Activated naive CD8-positive, alpha-beta T cell (primary cell): Measurements from ENCODE around the gene KLHL26.
"Not testable (repeated sequence)": the region's sequence is repeated elsewhere in the genome, so short reads cannot be mapped to it uniquely, and the experiment has no call there.

ENCODE experiments used
- H3K27ac Mint-ChIP-seq: one replicate; pipeline ENCODE4 v1.8.0; 2021; ENCODE audit warnings: mixed read lengths
- H3K27me3 Mint-ChIP-seq: one replicate; pipeline ENCODE4 v1.8.0; 2021; ENCODE audit warnings: mixed read lengths
- H3K36me3 Mint-ChIP-seq: one replicate; pipeline ENCODE4 v1.8.0; 2021; ENCODE audit warnings: mixed read lengths
- H3K4me1 Mint-ChIP-seq: one replicate; pipeline ENCODE4 v1.8.0; 2021; ENCODE audit warnings: low read depth, mixed read lengths
- H3K4me3 Mint-ChIP-seq: one replicate; pipeline ENCODE4 v1.8.0; 2021; ENCODE audit warnings: mild to moderate bottlenecking, mixed read lengths
- H3K9me3 Mint-ChIP-seq: one replicate; pipeline ENCODE4 v1.8.0; 2021; ENCODE audit warnings: low read depth, mixed read lengths

Gene KLHL26

GRCh38 chr19:18670312-18670711 is 33.5 kb downstream of the KLHL26 start:
- Mint-ChIP-seq H3K36me3 (peaks cover 4% of the 10 kb centered on the region), H3K27ac (no peak overlapping the region), H3K4me3 (no peak overlapping the region), H3K4me1 (no peaks in the 10 kb centered on the region), H3K9me3 (no peaks in the 10 kb centered on the region), H3K27me3 (no peaks in the 10 kb centered on the region)

DNA sequence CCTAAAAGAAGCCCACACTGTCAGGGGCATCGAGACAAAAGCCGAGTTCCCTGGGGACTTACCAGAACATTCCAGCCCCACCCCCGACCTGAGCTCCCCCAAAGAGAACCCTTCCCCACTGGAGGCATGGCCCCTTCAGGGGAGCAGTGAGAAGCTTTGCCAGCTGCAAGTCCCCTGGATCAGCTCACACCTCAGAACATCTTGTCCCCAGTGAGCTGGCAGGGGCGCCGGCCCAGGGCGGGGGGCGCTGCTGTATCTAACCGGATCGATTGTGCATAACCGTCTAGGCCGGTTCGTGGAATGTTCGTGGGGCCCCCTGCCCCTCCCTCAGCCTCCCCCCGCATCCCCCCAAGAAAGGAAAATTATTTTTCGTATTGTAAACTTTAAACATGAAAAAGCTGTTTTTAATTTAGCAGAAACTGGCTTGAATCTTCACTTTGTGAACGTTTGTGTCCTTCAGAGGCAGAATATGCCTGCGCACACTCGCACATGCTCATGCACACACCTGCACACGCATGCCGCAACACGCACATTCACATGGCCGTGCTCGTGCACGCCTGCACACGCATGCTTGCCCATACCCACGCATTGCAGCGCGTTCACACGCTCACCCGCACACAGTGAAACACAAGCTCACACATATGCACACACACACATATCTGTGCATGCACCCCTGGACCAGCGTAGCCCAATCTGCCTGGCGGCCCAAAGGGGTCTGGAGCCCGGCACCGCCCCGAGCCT is 34.6 kb downstream of the KLHL26 start:
- H3K4me1 Mint-ChIP-seq: no peaks in the 10 kb centered on the region
- no peak overlapping the region for H3K4me3 Mint-ChIP-seq
- H3K27me3 Mint-ChIP-seq: no peaks in the 10 kb centered on the region
- peaks cover 4% of the 10 kb centered on the region for H3K36me3 Mint-ChIP-seq
- H3K27ac Mint-ChIP-seq: no peak overlapping the region
- no peaks in the 10 kb centered on the region for H3K9me3 Mint-ChIP-seq

GRCh38 chr19:18672044-18672451 is 35.2 kb downstream of the KLHL26 start:
- Mint-ChIP-seq H3K4me1 (no peaks in the 10 kb centered on the region), H3K4me3 (no peak overlapping the region), H3K27me3 (no peaks in the 10 kb centered on the region), H3K36me3 (peaks cover 4% of the 10 kb centered on the region), H3K27ac (no peak overlapping the region), H3K9me3 (no peaks in the 10 kb centered on the region)

- no peak overlapping the region for H3K4me3 Mint-ChIP-seq
- no peak overlapping the region for H3K27ac Mint-ChIP-seq
- H3K36me3 Mint-ChIP-seq: peaks cover 4% of the 10 kb centered on the region
- H3K27me3 Mint-ChIP-seq: no peaks in the 10 kb centered on the region
- H3K9me3 Mint-ChIP-seq: no peaks in the 10 kb centered on the region
- no peaks in the 10 kb centered on the region for H3K4me1 Mint-ChIP-seq
Observed at GRCh38 chr19:18672606-18673337, 35.9 kb downstream of the KLHL26 start.

- no peak overlapping the region for H3K27ac Mint-ChIP-seq
Observed at GRCh38 chr19:18674616-18675015, 37.8 kb downstream of the KLHL26 start.

GRCh38 chr19:18675779-18676178 is 39.0 kb downstream of the KLHL26 start:
- H3K9me3 Mint-ChIP-seq: no peaks in the 10 kb centered on the region
- H3K4me3 Mint-ChIP-seq: no peak overlapping the region
- H3K4me1 Mint-ChIP-seq: no peaks in the 10 kb centered on the region
- H3K36me3 Mint-ChIP-seq: no peaks in the 10 kb centered on the region
- H3K27me3 Mint-ChIP-seq: no peaks in the 10 kb centered on the region
- H3K27ac Mint-ChIP-seq: no peak overlapping the region

More at GRCh38 chr19:18674616-18675015, 37.8 kb downstream of the KLHL26 start:
- no peaks in the 10 kb centered on the region for H3K9me3 Mint-ChIP-seq
- no peaks in the 10 kb centered on the region for H3K4me1 Mint-ChIP-seq
- no peak overlapping the region for H3K4me3 Mint-ChIP-seq
- H3K27me3 Mint-ChIP-seq: no peaks in the 10 kb centered on the region
- peaks cover 3% of the 10 kb centered on the region for H3K36me3 Mint-ChIP-seq

GRCh38 chr19:18676692-18677091 is 39.9 kb downstream of the KLHL26 start:
- no peaks in the 10 kb centered on the region for H3K36me3 Mint-ChIP-seq

DNA sequence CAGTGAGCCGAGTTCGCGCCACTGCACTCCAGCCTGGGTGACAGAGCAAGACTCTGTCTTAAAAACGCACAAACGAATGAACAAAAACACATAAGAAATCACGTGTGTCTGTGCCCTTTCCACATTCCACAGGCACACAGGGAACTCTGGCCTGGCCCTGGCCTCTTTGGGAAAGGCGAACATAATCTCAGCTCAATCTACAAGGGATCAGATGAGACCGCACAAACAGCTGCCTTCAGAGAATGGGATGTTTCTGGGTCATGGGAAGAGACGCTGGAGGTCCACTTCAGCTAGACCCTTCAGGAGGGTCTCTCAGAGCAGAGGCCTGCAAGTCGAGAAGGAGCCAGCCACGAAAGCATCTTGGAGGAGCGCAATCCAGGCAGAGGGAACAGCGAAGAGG is 40.3 kb downstream of the KLHL26 start:
- Mint-ChIP-seq H3K9me3 (no peaks in the 10 kb centered on the region), H3K4me3 (no peak overlapping the region), H3K4me1 (no peaks in the 10 kb centered on the region), H3K27ac (no peak overlapping the region), H3K36me3 (no peaks in the 10 kb centered on the region), H3K27me3 (no peaks in the 10 kb centered on the region)

More at GRCh38 chr19:18676692-18677091, 39.9 kb downstream of the KLHL26 start:
- H3K27me3 Mint-ChIP-seq: no peaks in the 10 kb centered on the region
- no peaks in the 10 kb centered on the region for H3K9me3 Mint-ChIP-seq
- no peak overlapping the region for H3K4me3 Mint-ChIP-seq
- H3K4me1 Mint-ChIP-seq: no peaks in the 10 kb centered on the region
- H3K27ac Mint-ChIP-seq: no peak overlapping the region

- not testable (repeated sequence) for H3K9me3 Mint-ChIP-seq, H3K36me3 Mint-ChIP-seq, H3K27ac Mint-ChIP-seq, H3K27me3 Mint-ChIP-seq, H3K4me3 Mint-ChIP-seq
- H3K4me1 Mint-ChIP-seq: peaks cover 15% of the 10 kb centered on the region
Observed at GRCh38 chr19:18680148-18680547, 43.3 kb downstream of the KLHL26 start.

DNA sequence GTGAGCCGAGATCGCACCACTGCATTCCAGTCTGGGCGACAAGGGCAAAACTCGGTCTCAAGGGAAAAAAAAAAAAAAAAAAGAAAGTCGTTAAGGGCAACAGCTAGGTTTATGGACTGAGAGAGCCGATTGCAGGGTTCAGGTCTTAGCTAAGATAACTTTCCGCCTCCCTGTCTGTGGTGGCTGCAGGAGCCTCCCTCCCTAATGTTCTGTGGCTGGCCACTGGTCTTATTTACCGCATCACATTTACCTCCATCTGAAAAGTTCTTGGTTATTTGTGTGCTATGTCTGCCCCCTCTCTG is 45.9 kb downstream of the KLHL26 start:
- H3K4me3 Mint-ChIP-seq: peak overlapping the region; percentile 86
- no peaks in the 10 kb centered on the region for H3K36me3 Mint-ChIP-seq
- peak overlapping the region; percentile 77 for H3K27ac Mint-ChIP-seq
- H3K27me3 Mint-ChIP-seq: no peaks in the 10 kb centered on the region
- H3K4me1 Mint-ChIP-seq: peaks cover 32% of the 10 kb centered on the region
- H3K9me3 Mint-ChIP-seq: no peaks in the 10 kb centered on the region

- H3K4me1 Mint-ChIP-seq: peaks cover 36% of the 10 kb centered on the region
- H3K27me3 Mint-ChIP-seq: no peaks in the 10 kb centered on the region
- H3K36me3 Mint-ChIP-seq: no peaks in the 10 kb centered on the region
Observed at GRCh38 chr19:18683109-18683957, 46.5 kb downstream of the KLHL26 start, which contains the start of gene CRTC1. Gene CRTC1, plus strand, starts transcription at chr19:18683680. Its CDS starts 23 bp downstream, at chr19:18683703.

DNA sequence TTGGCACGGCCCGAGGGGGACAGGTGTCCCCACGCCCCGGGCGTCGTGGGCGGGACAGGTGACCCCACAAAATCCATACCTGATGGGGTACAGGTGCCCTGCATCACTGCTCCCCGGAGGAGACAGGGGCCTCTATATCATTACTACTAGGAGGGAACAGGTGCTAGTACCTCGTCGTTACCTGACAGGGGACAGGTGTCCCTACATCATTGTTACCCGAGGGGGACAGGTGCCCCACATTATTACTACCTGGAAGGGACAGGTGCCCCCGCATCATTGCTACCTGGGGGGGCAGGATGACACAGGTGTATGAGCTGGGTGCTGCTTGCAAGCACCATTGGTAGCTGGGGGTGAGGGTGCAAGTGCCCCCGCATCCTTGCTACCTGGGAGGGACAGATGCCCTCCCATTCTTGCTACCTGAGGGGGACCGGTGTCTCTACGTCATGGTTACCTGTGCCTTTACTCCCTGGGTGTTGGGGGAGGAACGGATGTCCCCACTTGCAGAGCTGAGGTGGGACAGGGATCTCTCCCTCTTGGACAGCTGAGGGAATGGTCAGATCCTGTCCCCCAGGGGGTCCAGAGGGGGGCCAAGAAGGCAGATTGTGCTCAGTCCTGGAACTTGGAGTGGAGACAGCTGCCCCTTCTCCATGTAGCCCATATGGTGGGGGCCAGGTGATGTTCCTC is 47.3 kb downstream of the KLHL26 start:
- Mint-ChIP-seq H3K4me3 (peak overlapping the region; percentile 75), H3K9me3 (no peaks in the 10 kb centered on the region), H3K27ac (no peak overlapping the region), H3K27me3 (no peaks in the 10 kb centered on the region), H3K36me3 (no peaks in the 10 kb centered on the region), H3K4me1 (peaks cover 36% of the 10 kb centered on the region)

More at GRCh38 chr19:18683109-18683957, 46.5 kb downstream of the KLHL26 start, which contains the start of gene CRTC1:
- Mint-ChIP-seq H3K4me3 (peak within 1 kb of the TSS; percentile 86), H3K27ac (peak within 1 kb of the TSS; percentile 78), H3K9me3 (no peaks in the 10 kb centered on the region)

GRCh38 chr19:18684642-18684993 is 47.8 kb downstream of the KLHL26 start:
- Mint-ChIP-seq H3K4me3 (peak overlapping the region; percentile 72), H3K9me3 (no peaks in the 10 kb centered on the region), H3K36me3 (no peaks in the 10 kb centered on the region), H3K27ac (no peak overlapping the region), H3K4me1 (peaks cover 38% of the 10 kb centered on the region), H3K27me3 (no peaks in the 10 kb centered on the region)

GRCh38 chr19:18685597-18686190 is 48.9 kb downstream of the KLHL26 start:
- no peaks in the 10 kb centered on the region for H3K27me3 Mint-ChIP-seq
- H3K27ac Mint-ChIP-seq: no peak overlapping the region
- H3K4me1 Mint-ChIP-seq: peaks cover 40% of the 10 kb centered on the region
- H3K4me3 Mint-ChIP-seq: peak overlapping the region; percentile 32
- H3K36me3 Mint-ChIP-seq: no peaks in the 10 kb centered on the region
- no peaks in the 10 kb centered on the region for H3K9me3 Mint-ChIP-seq
